Measurements from ENCODE around the gene SOCS4.

DNA sequence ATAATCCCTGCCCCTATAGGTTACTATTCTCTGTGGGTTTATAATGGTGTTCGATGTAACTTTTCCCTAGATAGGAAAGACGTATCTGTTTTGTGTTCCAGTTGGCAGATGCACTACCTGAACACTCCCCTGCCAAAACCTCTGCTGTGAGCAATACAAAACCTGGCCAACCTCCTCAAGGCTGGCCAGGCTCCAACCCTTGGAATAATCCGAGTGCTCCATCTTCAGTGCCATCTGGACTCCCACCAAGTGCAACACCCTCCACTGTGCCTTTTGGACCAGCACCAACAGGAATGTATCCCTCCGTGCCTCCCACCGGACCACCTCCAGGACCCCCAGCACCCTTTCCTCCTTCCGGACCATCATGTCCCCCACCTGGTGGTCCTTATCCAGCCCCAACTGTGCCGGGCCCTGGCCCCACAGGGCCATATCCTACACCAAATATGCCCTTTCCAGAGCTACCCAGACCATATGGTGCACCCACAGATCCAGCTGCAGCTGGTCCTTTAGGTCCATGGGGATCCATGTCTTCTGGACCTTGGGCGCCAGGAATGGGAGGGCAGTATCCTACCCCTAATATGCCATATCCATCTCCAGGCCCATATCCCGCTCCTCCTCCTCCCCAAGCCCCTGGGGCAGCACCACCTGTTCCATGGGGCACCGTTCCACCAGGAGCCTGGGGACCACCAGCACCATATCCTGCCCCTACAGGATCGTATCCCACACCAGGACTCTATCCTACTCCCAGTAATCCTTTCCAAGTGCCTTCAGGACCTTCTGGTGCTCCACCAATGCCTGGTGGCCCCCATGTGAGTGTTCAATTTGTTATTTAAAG lies 35.7 kb downstream of the SOCS4 start:
- TF ChIP-seq, protein P1, sequence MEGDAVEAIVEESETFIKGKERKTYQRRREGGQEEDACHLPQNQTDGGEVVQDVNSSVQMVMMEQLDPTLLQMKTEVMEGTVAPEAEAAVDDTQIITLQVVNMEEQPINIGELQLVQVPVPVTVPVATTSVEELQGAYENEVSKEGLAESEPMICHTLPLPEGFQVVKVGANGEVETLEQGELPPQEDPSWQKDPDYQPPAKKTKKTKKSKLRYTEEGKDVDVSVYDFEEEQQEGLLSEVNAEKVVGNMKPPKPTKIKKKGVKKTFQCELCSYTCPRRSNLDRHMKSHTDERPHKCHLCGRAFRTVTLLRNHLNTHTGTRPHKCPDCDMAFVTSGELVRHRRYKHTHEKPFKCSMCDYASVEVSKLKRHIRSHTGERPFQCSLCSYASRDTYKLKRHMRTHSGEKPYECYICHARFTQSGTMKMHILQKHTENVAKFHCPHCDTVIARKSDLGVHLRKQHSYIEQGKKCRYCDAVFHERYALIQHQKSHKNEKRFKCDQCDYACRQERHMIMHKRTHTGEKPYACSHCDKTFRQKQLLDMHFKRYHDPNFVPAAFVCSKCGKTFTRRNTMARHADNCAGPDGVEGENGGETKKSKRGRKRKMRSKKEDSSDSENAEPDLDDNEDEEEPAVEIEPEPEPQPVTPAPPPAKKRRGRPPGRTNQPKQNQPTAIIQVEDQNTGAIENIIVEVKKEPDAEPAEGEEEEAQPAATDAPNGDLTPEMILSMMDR (IDR thresholded peaks at IDR 0.05; ENCODE audit: insufficient read depth, low read length, poor library complexity, severe bottlenecking) = no peak
- TF ChIP-seq EZH2phosphoT487 (conservative IDR thresholded peaks at IDR 0.05; ENCODE audit: low read length) = no peak

All from SU-DHL-6 (cell line).